DND-41 (cell line): ENCODE measurements around the gene PITX1.

Source experiments
- CTCF ChIP-seq: IDR thresholded peaks from 2 replicates; pipeline ENCODE4 v1.5.1; 2012; ENCODE audit warnings: borderline replicate concordance, low read length, moderate library complexity, mild to moderate bottlenecking; ENCODE audit not compliant: poor library complexity, severe bottlenecking; ENCODE audit errors: extremely low read depth
- EZH2 ChIP-seq: IDR thresholded peaks from 3 replicates; pipeline ENCODE4 v1.6.1; 2012; ENCODE audit warnings: borderline replicate concordance, low read depth, mild to moderate bottlenecking, moderate library complexity, low read length, inconsistent platforms; ENCODE audit not compliant: severe bottlenecking

- TF ChIP-seq CTCF (no peak), EZH2 (no peak)
Observed at GRCh38 chr5:135073761-135074345, 39.8 kb upstream of the PITX1 start.
